ENCODE data around the gene MPRIP.
"Not testable (repeated sequence)": the region's sequence is repeated elsewhere in the genome, so short reads cannot be mapped to it uniquely, and the experiment has no call there.

MPRIP gene

DNA sequence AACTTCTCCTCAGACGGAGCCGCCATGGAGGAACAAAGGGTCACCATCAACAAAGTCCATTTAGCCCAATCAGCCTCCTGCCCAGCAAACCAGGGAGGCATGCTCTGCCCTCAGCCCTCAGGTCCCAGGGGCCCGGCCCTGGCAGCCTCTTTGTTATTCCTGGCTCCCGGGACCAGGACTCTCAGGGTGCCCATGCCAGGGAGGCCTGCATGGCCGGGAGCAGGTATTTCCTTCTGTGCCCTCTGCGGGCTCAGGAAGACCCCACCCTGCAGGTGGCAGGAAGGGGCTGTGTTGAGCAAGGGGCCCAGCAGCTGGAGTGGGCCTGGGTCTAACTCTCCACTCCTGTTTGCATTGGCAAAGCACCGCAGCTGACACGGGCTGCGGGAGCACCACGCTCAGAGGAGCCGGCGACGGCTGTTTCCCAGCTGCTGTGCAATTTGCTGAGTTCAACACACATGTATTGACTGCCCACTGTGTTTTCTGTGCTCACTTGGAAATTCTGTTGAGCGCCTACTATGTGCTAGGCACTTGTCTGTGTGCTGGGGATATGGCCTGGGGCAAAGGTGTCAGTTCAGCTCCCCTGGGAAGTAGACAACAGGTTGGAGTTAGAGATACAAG lies 37.2 kb upstream of the MPRIP start:
- not testable (repeated sequence) for H3K4me2 ChIP-seq (ENCODE audit: low read length); H3K4ac ChIP-seq (ENCODE audit: low read depth, low read length); H4K8ac ChIP-seq (ENCODE audit: low read depth, low read length); H3K4me1 ChIP-seq (ENCODE audit: control insufficient read depth, low read depth, low read length); H2BK120ac ChIP-seq (ENCODE audit: low read depth, low read length); H3K4me3 ChIP-seq (ENCODE audit: low read length); H3K9ac ChIP-seq (ENCODE audit: low read length); H3K79me1 ChIP-seq (ENCODE audit: low read length); H3K36me3 ChIP-seq (ENCODE audit: control insufficient read depth, insufficient read depth, low read length); H4K5ac ChIP-seq (ENCODE audit: low read length); H2BK15ac ChIP-seq (replicated peaks; ENCODE audit: low read depth); H3K18ac ChIP-seq (ENCODE audit: low read length); H3K79me2 ChIP-seq (ENCODE audit: control insufficient read depth, insufficient read depth, low read length); DNase-seq; H3K23ac ChIP-seq (ENCODE audit: low read length); H2AK5ac ChIP-seq (ENCODE audit: low read length); H3K56ac ChIP-seq (ENCODE audit: low read length); H3K27ac ChIP-seq (ENCODE audit: low read depth, low read length); H2BK5ac ChIP-seq (ENCODE audit: low read length); H3K27me3 ChIP-seq (ENCODE audit: insufficient read depth, low read length, poor library complexity)
- WGBS (ENCODE audit: extremely low coverage, insufficient coverage, low lambda C conversion rate): no CpG with 5 or more reads among the region's 14 CpGs

DNA sequence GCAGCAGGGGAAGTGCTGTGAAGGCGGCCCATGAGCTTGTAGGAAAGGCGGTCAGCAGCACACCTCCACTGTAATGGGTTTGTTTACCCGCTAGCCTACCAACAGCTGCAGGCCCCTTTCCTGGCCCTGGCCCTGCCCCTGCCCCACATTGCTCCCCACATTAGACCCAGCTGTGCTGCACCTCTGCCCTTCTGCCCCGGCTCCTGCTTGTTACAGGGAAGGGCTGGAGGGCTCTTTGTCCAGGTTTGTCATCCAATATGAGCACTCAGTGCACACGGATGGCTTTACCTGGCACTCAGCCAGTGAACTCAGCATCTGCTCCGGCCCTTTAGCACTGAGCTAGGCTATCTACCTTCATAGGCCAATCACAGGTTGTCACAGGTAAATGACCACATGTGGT lies 34.4 kb upstream of the MPRIP start:
- not testable (repeated sequence) for H2AK5ac ChIP-seq (ENCODE audit: low read length); H3K36me3 ChIP-seq (ENCODE audit: control insufficient read depth, insufficient read depth, low read length); H3K4me1 ChIP-seq (ENCODE audit: control insufficient read depth, low read depth, low read length); H3K79me2 ChIP-seq (ENCODE audit: control insufficient read depth, insufficient read depth, low read length); H3K56ac ChIP-seq (ENCODE audit: low read length); H2BK5ac ChIP-seq (ENCODE audit: low read length); H3K18ac ChIP-seq (ENCODE audit: low read length); H3K4me2 ChIP-seq (ENCODE audit: low read length); H3K79me1 ChIP-seq (ENCODE audit: low read length); H3K9ac ChIP-seq (ENCODE audit: low read length); H2BK120ac ChIP-seq (ENCODE audit: low read depth, low read length); H2BK15ac ChIP-seq (replicated peaks; ENCODE audit: low read depth); H3K4me3 ChIP-seq (ENCODE audit: low read length); H3K23ac ChIP-seq (ENCODE audit: low read length); H3K27me3 ChIP-seq (ENCODE audit: insufficient read depth, low read length, poor library complexity); H3K4ac ChIP-seq (ENCODE audit: low read depth, low read length); H3K27ac ChIP-seq (ENCODE audit: low read depth, low read length); H4K5ac ChIP-seq (ENCODE audit: low read length); DNase-seq; H4K8ac ChIP-seq (ENCODE audit: low read depth, low read length)
- WGBS (ENCODE audit: extremely low coverage, insufficient coverage, low lambda C conversion rate): no CpG with 5 or more reads among the region's 6 CpGs

DNA sequence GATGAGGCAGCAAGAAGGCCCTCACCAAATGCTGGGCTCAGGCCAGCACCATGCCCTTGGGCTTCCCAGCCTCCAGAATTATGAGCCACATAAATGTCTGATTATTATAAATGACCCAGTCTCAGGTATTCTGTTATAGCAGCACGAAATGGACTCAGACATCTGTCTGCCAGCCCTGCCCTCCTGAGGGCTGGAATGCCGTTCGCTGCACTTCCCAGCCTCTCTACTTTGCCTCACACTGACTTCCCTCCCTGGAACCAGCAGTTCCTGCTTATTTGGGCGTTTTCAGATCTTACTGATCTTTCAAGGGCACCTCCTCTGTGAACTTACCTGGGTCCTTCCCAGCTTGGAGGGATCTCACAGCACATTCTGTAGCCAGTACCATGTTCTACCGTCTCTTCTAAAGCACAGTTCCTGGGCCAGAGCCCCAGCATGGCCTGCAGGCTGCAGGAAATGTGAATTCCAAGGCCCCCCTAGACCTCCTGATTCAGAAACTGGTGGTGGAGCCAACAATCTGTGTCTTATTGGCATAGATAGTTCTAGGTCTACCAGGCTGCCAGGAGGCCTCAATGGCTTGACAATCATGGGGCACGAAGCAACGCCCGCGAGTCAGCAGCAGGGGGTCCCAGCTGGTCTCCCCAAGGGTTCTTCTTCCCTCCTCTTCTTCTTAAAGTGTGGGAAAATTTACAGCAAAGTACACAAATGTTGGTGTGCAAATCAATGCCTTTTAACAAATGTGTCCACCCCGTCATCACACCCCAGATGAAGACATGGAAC lies 33.4 kb upstream of the MPRIP start:
- H3K4me2 ChIP-seq (ENCODE audit: low read length); H4K5ac ChIP-seq (ENCODE audit: low read length): not testable (repeated sequence)

DNA sequence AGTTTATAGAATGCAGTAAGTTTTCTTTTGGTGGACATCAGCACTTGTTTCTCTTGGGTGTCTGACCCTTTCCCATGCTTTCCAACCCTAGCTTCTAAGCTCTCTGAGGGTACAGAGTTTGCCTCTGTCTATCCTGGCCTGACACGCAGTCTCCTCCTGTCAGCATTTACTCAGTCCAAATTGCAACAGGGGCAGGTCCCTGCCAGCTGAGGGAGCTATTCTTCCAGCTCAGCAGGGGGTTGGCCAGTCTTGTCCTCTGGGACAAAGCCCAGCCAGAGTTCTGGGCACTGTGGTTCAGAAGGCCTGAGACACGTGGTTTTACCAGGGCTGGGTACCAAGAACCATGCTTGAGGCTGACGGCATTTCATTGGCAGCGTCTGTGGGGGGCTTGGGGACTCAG lies 32.3 kb upstream of the MPRIP start:
- H3K27me3 ChIP-seq (ENCODE audit: insufficient read depth, low read length, poor library complexity); H3K9ac ChIP-seq (ENCODE audit: low read length); H2AK5ac ChIP-seq (ENCODE audit: low read length); H3K4me3 ChIP-seq (ENCODE audit: low read length); DNase-seq; H3K4ac ChIP-seq (ENCODE audit: low read depth, low read length); H3K27ac ChIP-seq (ENCODE audit: low read depth, low read length); H3K23ac ChIP-seq (ENCODE audit: low read length); H4K8ac ChIP-seq (ENCODE audit: low read depth, low read length); H2BK5ac ChIP-seq (ENCODE audit: low read length); H3K4me1 ChIP-seq (ENCODE audit: control insufficient read depth, low read depth, low read length); H3K4me2 ChIP-seq (ENCODE audit: low read length); H2BK120ac ChIP-seq (ENCODE audit: low read depth, low read length); H3K18ac ChIP-seq (ENCODE audit: low read length); H3K36me3 ChIP-seq (ENCODE audit: control insufficient read depth, insufficient read depth, low read length); H4K5ac ChIP-seq (ENCODE audit: low read length); H3K79me2 ChIP-seq (ENCODE audit: control insufficient read depth, insufficient read depth, low read length); H2BK15ac ChIP-seq (replicated peaks; ENCODE audit: low read depth); H3K79me1 ChIP-seq (ENCODE audit: low read length); H3K56ac ChIP-seq (ENCODE audit: low read length): not testable (repeated sequence)
- no CpG with 5 or more reads among the region's 4 CpGs for WGBS (ENCODE audit: extremely low coverage, insufficient coverage, low lambda C conversion rate)

More for the DNA sequence above, 33.4 kb upstream of the MPRIP start:
- not testable (repeated sequence) for H3K9ac ChIP-seq (ENCODE audit: low read length); H3K79me2 ChIP-seq (ENCODE audit: control insufficient read depth, insufficient read depth, low read length); H3K56ac ChIP-seq (ENCODE audit: low read length); DNase-seq; H3K79me1 ChIP-seq (ENCODE audit: low read length); H3K4ac ChIP-seq (ENCODE audit: low read depth, low read length); H3K27me3 ChIP-seq (ENCODE audit: insufficient read depth, low read length, poor library complexity); H2BK120ac ChIP-seq (ENCODE audit: low read depth, low read length); H3K23ac ChIP-seq (ENCODE audit: low read length); H3K27ac ChIP-seq (ENCODE audit: low read depth, low read length); H2BK5ac ChIP-seq (ENCODE audit: low read length); H3K4me1 ChIP-seq (ENCODE audit: control insufficient read depth, low read depth, low read length); H4K8ac ChIP-seq (ENCODE audit: low read depth, low read length); H3K4me3 ChIP-seq (ENCODE audit: low read length); H2AK5ac ChIP-seq (ENCODE audit: low read length); H2BK15ac ChIP-seq (replicated peaks; ENCODE audit: low read depth); H3K36me3 ChIP-seq (ENCODE audit: control insufficient read depth, insufficient read depth, low read length); H3K18ac ChIP-seq (ENCODE audit: low read length)
- WGBS (ENCODE audit: extremely low coverage, insufficient coverage, low lambda C conversion rate): no CpG with 5 or more reads among the region's 10 CpGs

DNA sequence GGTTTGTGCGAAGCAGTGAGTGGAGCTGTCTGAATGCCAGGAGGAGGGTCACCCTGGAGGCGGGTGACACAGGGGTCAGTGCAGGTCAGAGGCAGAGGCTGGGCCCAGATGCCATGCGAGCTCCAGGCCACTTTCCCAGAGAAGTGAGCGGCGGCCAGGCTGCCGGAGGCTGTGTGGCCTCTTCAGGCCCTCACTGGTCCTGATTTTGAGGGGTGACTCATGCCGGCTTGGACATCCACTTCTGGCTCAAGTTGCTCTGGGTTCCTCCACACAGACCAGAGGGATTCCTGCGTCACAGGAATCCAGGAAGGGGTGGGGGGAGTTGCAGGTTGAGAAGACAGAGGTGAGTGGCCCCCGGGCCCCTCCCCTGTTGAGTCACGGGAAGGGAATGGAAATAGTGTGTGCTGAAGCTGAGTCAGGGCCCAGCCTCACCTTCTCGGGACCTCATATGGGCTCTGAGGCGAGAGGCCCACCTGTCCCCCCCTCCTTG lies 31.7 kb upstream of the MPRIP start:
- H4K8ac ChIP-seq (ENCODE audit: low read depth, low read length); H3K56ac ChIP-seq (ENCODE audit: low read length); H3K23ac ChIP-seq (ENCODE audit: low read length); H4K5ac ChIP-seq (ENCODE audit: low read length); H3K79me2 ChIP-seq (ENCODE audit: control insufficient read depth, insufficient read depth, low read length); H3K27me3 ChIP-seq (ENCODE audit: insufficient read depth, low read length, poor library complexity); H3K4me2 ChIP-seq (ENCODE audit: low read length); DNase-seq; H3K9ac ChIP-seq (ENCODE audit: low read length); H3K36me3 ChIP-seq (ENCODE audit: control insufficient read depth, insufficient read depth, low read length); H2BK120ac ChIP-seq (ENCODE audit: low read depth, low read length); H3K18ac ChIP-seq (ENCODE audit: low read length); H3K4me1 ChIP-seq (ENCODE audit: control insufficient read depth, low read depth, low read length); H3K4me3 ChIP-seq (ENCODE audit: low read length); H2BK15ac ChIP-seq (replicated peaks; ENCODE audit: low read depth); H2BK5ac ChIP-seq (ENCODE audit: low read length); H3K4ac ChIP-seq (ENCODE audit: low read depth, low read length); H3K79me1 ChIP-seq (ENCODE audit: low read length); H2AK5ac ChIP-seq (ENCODE audit: low read length); H3K27ac ChIP-seq (ENCODE audit: low read depth, low read length): not testable (repeated sequence)
- WGBS (ENCODE audit: extremely low coverage, insufficient coverage, low lambda C conversion rate): no CpG with 5 or more reads among the region's 12 CpGs
